Cardiac muscle cell (in vitro differentiated cells and primary cell): ENCODE measurements around the gene DOCK1. TPM values are rescaled to one million over a fixed set of nuclear protein-coding genes. Genes with fewer than 3 reads are reported as not detected.

Experiments
- DNase-seq, 2 donors: peaks; one replicate each; pipeline versions ENCODE4 v3.0.0 to v3.0.0-alpha.2; 2010 to 2017; ENCODE audit warnings: low read depth in 1 of 2, low spot score in 1 of 2
- H3K27ac ChIP-seq: fragments of 200-600 bp; sonication (generic); 2 replicates; pipeline ENCODE4 v1.5.1; 2016
- H3K27me3 ChIP-seq: fragments of 200-600 bp; sonication (generic); 2 replicates; pipeline ENCODE4 v1.6.0; 2016; ENCODE audit warnings: control low read depth
- H3K36me3 ChIP-seq: fragments of 200-600 bp; sonication (generic); 2 replicates; pipeline ENCODE4 v1.5.1; 2016; ENCODE audit warnings: control low read depth
- H3K4me1 ChIP-seq: fragments of 200-600 bp; sonication (generic); 2 replicates; pipeline ENCODE4 v1.8.1; 2017; ENCODE audit warnings: low read depth, mild to moderate bottlenecking, mixed run types
- H3K4me3 ChIP-seq: fragments of 200-600 bp; sonication (generic); 2 replicates; pipeline ENCODE4 v1.5.1; 2016; ENCODE audit warnings: mild to moderate bottlenecking
- H3K9me3 ChIP-seq: fragments of 200-600 bp; sonication (generic); 2 replicates; pipeline ENCODE4 v1.5.1; 2017; ENCODE audit warnings: low read depth, mild to moderate bottlenecking, control low read depth
- polyA plus RNA-seq: library from polyadenylated mRNA; unstranded; fragments of >200 nt; fragmentation: Nextera tagmentation; extraction: Ambion mirVana; gene quantifications from 2 replicates; pipeline ENCODE4 v1.2.1, GENCODE V29; 2016
- total RNA-seq: library from RNA; depleted of rRNA; stranded (reverse); fragments of >200 nt; gene quantifications from 2 replicates; pipeline ENCODE4 v1.2.3, GENCODE V29; 2016
- TF ChIP-seq, protein P1 (sequence below): IDR thresholded peaks from 2 replicates; pipeline ENCODE4 v1.5.1; 2012; ENCODE audit warnings: low read depth, mild to moderate bottlenecking, low read length

Gene DOCK1
- total and polyA plus RNA-seq, 2 experiments from 2014 or later: 15.0 to 30.6 TPM

- Histone ChIP-seq H3K4me3 (no peak overlapping the region), H3K27me3 (no peaks in the 10 kb centered on the region), H3K36me3 (no peaks in the 10 kb centered on the region), H3K27ac (no peak overlapping the region), H3K9me3 (no peaks in the 10 kb centered on the region), H3K4me1 (no peaks in the 10 kb centered on the region)
- TF ChIP-seq, protein P1, sequence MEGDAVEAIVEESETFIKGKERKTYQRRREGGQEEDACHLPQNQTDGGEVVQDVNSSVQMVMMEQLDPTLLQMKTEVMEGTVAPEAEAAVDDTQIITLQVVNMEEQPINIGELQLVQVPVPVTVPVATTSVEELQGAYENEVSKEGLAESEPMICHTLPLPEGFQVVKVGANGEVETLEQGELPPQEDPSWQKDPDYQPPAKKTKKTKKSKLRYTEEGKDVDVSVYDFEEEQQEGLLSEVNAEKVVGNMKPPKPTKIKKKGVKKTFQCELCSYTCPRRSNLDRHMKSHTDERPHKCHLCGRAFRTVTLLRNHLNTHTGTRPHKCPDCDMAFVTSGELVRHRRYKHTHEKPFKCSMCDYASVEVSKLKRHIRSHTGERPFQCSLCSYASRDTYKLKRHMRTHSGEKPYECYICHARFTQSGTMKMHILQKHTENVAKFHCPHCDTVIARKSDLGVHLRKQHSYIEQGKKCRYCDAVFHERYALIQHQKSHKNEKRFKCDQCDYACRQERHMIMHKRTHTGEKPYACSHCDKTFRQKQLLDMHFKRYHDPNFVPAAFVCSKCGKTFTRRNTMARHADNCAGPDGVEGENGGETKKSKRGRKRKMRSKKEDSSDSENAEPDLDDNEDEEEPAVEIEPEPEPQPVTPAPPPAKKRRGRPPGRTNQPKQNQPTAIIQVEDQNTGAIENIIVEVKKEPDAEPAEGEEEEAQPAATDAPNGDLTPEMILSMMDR: no peak
- DNase-seq: no peak
Observed at GRCh38 chr10:126959431-126959830, 54.2 kb downstream of the DOCK1 start.

- H3K36me3 ChIP-seq: no peaks in the 10 kb centered on the region
- no peak for DNase-seq
- H3K27ac ChIP-seq: no peak overlapping the region
- no peaks in the 10 kb centered on the region for H3K9me3 ChIP-seq
- no peaks in the 10 kb centered on the region for H3K27me3 ChIP-seq
- H3K4me3 ChIP-seq: no peak overlapping the region
- TF ChIP-seq, protein P1: no peak
- H3K4me1 ChIP-seq: no peaks in the 10 kb centered on the region
Observed at GRCh38 chr10:126959906-126960685, 54.9 kb downstream of the DOCK1 start.

- Histone ChIP-seq H3K36me3 (no peaks in the 10 kb centered on the region), H3K4me3 (no peak overlapping the region), H3K27me3 (no peaks in the 10 kb centered on the region), H3K27ac (no peak overlapping the region), H3K9me3 (no peaks in the 10 kb centered on the region), H3K4me1 (no peaks in the 10 kb centered on the region)
- TF ChIP-seq, protein P1: no peak
- DNase-seq: no peak
Observed at GRCh38 chr10:126963354-126963753, 58.1 kb downstream of the DOCK1 start.

GRCh38 chr10:126964190-126964589 is 59.0 kb downstream of the DOCK1 start:
- TF ChIP-seq, protein P1: no peak
- Histone ChIP-seq H3K27ac (no peak overlapping the region), H3K36me3 (no peaks in the 10 kb centered on the region), H3K27me3 (no peaks in the 10 kb centered on the region), H3K9me3 (no peaks in the 10 kb centered on the region), H3K4me1 (no peaks in the 10 kb centered on the region), H3K4me3 (no peak overlapping the region)
- no peak for DNase-seq

- H3K9me3 ChIP-seq: no peaks in the 10 kb centered on the region
- no peak overlapping the region for H3K4me3 ChIP-seq
- TF ChIP-seq, protein P1: no peak
- no peak overlapping the region for H3K27ac ChIP-seq
- no peaks in the 10 kb centered on the region for H3K36me3 ChIP-seq
- DNase-seq: no peak
- H3K27me3 ChIP-seq: no peaks in the 10 kb centered on the region
- no peaks in the 10 kb centered on the region for H3K4me1 ChIP-seq
Observed at GRCh38 chr10:126966938-126967337, 61.7 kb downstream of the DOCK1 start.
